Keratinocyte (primary cell): ENCODE data around the gene PPAT. TPM values are rescaled to one million over a fixed set of nuclear protein-coding genes. Genes with fewer than 3 reads are reported as not detected.

ENCODE experiments used
- DNase-seq: peaks from one replicate; pipeline ENCODE4 v3.0.0-alpha.2; 2011; ENCODE audit warnings: low read depth, missing footprints, low spot score
- FAIRE-seq: peaks from 2 replicates; lab custom pipeline; 2011; peaks lifted over from hg19 to GRCh38; lab: Jason Lieb, UNC
- H2AFZ ChIP-seq: 2 replicates; pipeline ENCODE4 v1.6.0; 2012; ENCODE audit warnings: low read length, control low read depth, inconsistent platforms; ENCODE audit not compliant: control insufficient read depth
- H3K27ac ChIP-seq: 2 replicates; pipeline ENCODE4 v1.5.1; 2011; ENCODE audit warnings: low read length; ENCODE audit not compliant: control insufficient read depth, insufficient read depth
- H3K27me3 ChIP-seq: 3 replicates; pipeline ENCODE4 v1.6.0; 2011; ENCODE audit warnings: low read length; ENCODE audit not compliant: control insufficient read depth, insufficient read depth; ENCODE audit errors: extremely low read depth
- H3K36me3 ChIP-seq, 2 experiments: 2 replicates in 1 of 2; 3 replicates in 1 of 2; pipeline ENCODE4 v1.5.1; 2011; ENCODE audit warnings: low read length in 2 of 2, mild to moderate bottlenecking in 1 of 2; ENCODE audit not compliant: control insufficient read depth in 2 of 2, insufficient read depth in 2 of 2; ENCODE audit errors: extremely low read depth in 1 of 2
- H3K4me1 ChIP-seq: 3 replicates; pipeline ENCODE4 v1.5.1; 2011; ENCODE audit warnings: low read length; ENCODE audit not compliant: control insufficient read depth, insufficient read depth; ENCODE audit errors: extremely low read depth
- H3K4me2 ChIP-seq: 3 replicates; pipeline ENCODE4 v1.6.0; 2011; ENCODE audit warnings: low read depth, low read length; ENCODE audit not compliant: control insufficient read depth, insufficient read depth; ENCODE audit errors: extremely low read depth
- H3K4me3 ChIP-seq, 3 experiments: fragments of 200-600 bp in 1 of 3; sonication (generic) in 1 of 3; 2 replicates in 2 of 3; 3 replicates in 1 of 3; pipeline ENCODE4 v1.5.1; 2011 to 2016; ENCODE audit warnings: low read length in 3 of 3, mild to moderate bottlenecking in 3 of 3, control low read depth in 2 of 3, inconsistent platforms in 1 of 3, low read depth in 1 of 3, mixed read lengths in 1 of 3, mixed run types in 1 of 3, moderate library complexity in 1 of 3; ENCODE audit not compliant: control insufficient read depth in 2 of 3, insufficient read depth in 2 of 3; ENCODE audit errors: extremely low read depth in 1 of 3
- H3K79me2 ChIP-seq: 2 replicates; pipeline ENCODE4 v1.6.0; 2012; ENCODE audit warnings: low read length; ENCODE audit not compliant: control insufficient read depth, insufficient read depth
- H3K9ac ChIP-seq: 3 replicates; pipeline ENCODE4 v1.6.0; 2011; ENCODE audit warnings: low read length; ENCODE audit not compliant: control insufficient read depth, insufficient read depth; ENCODE audit errors: extremely low read depth
- H3K9me1 ChIP-seq: 3 replicates; pipeline ENCODE4 v1.6.0; 2011; ENCODE audit warnings: low read length; ENCODE audit not compliant: control insufficient read depth, insufficient read depth; ENCODE audit errors: extremely low read depth
- H3K9me3 ChIP-seq: 2 replicates; pipeline ENCODE4 v1.5.1; 2012; ENCODE audit warnings: low read depth, low read length; ENCODE audit not compliant: control insufficient read depth
- H4K20me1 ChIP-seq: 3 replicates; pipeline ENCODE4 v1.6.0; 2011; ENCODE audit warnings: low read length; ENCODE audit not compliant: control insufficient read depth, insufficient read depth; ENCODE audit errors: extremely low read depth
- CTCF ChIP-seq, 3 experiments: IDR thresholded peaks in 1 of 3; conservative IDR thresholded peaks in 1 of 3; optimal IDR thresholded peaks in 1 of 3; 2 replicates in 2 of 3; 3 replicates in 1 of 3; pipeline versions ENCODE3 to v1.5.1; 2011; ENCODE audit warnings: low read length in 3 of 3, mild to moderate bottlenecking in 3 of 3, moderate library complexity in 2 of 3, control low read depth in 1 of 3, inconsistent platforms in 1 of 3; ENCODE audit not compliant: insufficient read depth in 2 of 3; ENCODE audit errors: extremely low read depth in 1 of 3
- EZH2 ChIP-seq: IDR thresholded peaks from one replicate; pipeline ENCODE4 v1.6.1; 2012; ENCODE audit warnings: inconsistent platforms, mild to moderate bottlenecking, low read length, moderate library complexity
- dilution Hi-C: fragments of 300-500 bp; cut with MboI; formaldehyde crosslinking; loops from one replicate; pipeline ENCODE4 v1.7.0; 2020; ENCODE audit warnings: low sequenced_read_pairs; ENCODE audit not compliant: extremely low pct_ligation_motif_present
- polyA plus RNA-seq, 5 experiments: library from polyadenylated mRNA; depleted of rRNA in 3 of 5; stranded (reverse) in 3 of 5; stranded (forward) in 1 of 5; unstranded in 1 of 5; fragments of >200 nt; gene quantifications; 1 replicate in 1 of 5; 2 replicates in 3 of 5; 3 replicates in 1 of 5; pipeline versions ENCODE4 v1.2.1 to v1.2.3, GENCODE V29; 2011 to 2012; ENCODE audit warnings: missing spikeins in 2 of 5, low read depth in 1 of 5, low replicate concordance in 1 of 5

The PPAT gene
- polyA plus RNA-seq, 1 donor (not counting 4 experiments of a cell fraction or from before 2014, with no cell fraction given) = 24.9 TPM

- DNase-seq (no peak), FAIRE-seq (no peak)
- Histone ChIP-seq H3K79me2 (peaks cover 97% of the 10 kb centered on the region), H3K27ac (no peak overlapping the region), H3K4me1 (no peaks in the 10 kb centered on the region), H3K9me3 (no peaks in the 10 kb centered on the region), H3K4me2 (peak overlapping the region; percentile 32), H3K36me3 (no peaks in the 10 kb centered on the region), H3K27me3 (no peaks in the 10 kb centered on the region), H2AFZ (no peak overlapping the region), H3K9me1 (no peaks in the 10 kb centered on the region), H4K20me1 (no peaks in the 10 kb centered on the region), H3K9ac (no peak overlapping the region), H3K4me3 (no peak overlapping the region)
- TF ChIP-seq EZH2 (no peak), CTCF (optimal IDR thresholded peaks at IDR 0.05 in 1 of 3, IDR thresholded peaks at IDR 0.05 in 1 of 3, conservative IDR thresholded peaks at IDR 0.05 in 1 of 3; ENCODE audit: extremely low read depth in 1 of 3, insufficient read depth in 2 of 3, low read length in 3 of 3) (peak in 2 of 3 experiments; percentile 47 to 51)
- dilution Hi-C loops = no loop called here
These were observed 10.5 kb downstream of the PPAT start for GRCh38 chr4:56424697-56425514.

- dilution Hi-C loops = no loop called here
These were observed 11.2 kb downstream of the PPAT start for GRCh38 chr4:56424176-56424575.

More at GRCh38 chr4:56424176-56424575, 11.2 kb downstream of the PPAT start:
- Histone ChIP-seq H3K36me3 (no peaks in the 10 kb centered on the region), H4K20me1 (no peaks in the 10 kb centered on the region), H3K79me2 (peaks cover 97% of the 10 kb centered on the region), H3K9me1 (no peaks in the 10 kb centered on the region), H3K4me2 (no peak overlapping the region), H3K4me1 (no peaks in the 10 kb centered on the region), H3K27me3 (no peaks in the 10 kb centered on the region), H3K9ac (no peak overlapping the region), H2AFZ (no peak overlapping the region), H3K4me3 (no peak overlapping the region), H3K27ac (no peak overlapping the region), H3K9me3 (no peaks in the 10 kb centered on the region)
- FAIRE-seq = no peak
- TF ChIP-seq EZH2 (no peak), CTCF (optimal IDR thresholded peaks at IDR 0.05 in 1 of 3, IDR thresholded peaks at IDR 0.05 in 1 of 3, conservative IDR thresholded peaks at IDR 0.05 in 1 of 3; ENCODE audit: extremely low read depth in 1 of 3, insufficient read depth in 2 of 3, low read length in 3 of 3) (no peak)
- DNase-seq = no peak
